ENCODE measurements around the gene SALL4.
"Not testable (repeated sequence)": the region's sequence is repeated elsewhere in the genome, so short reads cannot be mapped to it uniquely, and the experiment has no call there.

Gene SALL4

DNA sequence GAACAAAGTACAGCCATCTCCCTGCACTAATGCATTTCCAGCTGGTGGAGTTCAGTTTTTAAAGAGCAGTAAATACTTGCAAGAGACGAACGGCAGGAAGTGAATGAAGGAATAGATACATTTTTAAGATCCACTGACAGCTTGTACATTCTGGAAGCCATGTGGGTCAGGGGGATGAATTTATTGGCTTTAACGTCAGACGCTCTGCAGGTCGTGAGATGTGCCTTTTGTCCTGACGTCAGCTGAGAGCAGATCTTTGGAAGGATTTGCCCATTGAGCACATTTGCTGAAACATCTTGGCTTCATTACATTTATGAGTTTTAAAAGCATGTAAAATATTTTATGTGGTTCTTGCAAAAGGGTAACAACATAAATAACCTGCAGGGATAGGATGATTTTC, 29.5 kb upstream of the SALL4 start:
- TF ChIP-seq, protein P1, sequence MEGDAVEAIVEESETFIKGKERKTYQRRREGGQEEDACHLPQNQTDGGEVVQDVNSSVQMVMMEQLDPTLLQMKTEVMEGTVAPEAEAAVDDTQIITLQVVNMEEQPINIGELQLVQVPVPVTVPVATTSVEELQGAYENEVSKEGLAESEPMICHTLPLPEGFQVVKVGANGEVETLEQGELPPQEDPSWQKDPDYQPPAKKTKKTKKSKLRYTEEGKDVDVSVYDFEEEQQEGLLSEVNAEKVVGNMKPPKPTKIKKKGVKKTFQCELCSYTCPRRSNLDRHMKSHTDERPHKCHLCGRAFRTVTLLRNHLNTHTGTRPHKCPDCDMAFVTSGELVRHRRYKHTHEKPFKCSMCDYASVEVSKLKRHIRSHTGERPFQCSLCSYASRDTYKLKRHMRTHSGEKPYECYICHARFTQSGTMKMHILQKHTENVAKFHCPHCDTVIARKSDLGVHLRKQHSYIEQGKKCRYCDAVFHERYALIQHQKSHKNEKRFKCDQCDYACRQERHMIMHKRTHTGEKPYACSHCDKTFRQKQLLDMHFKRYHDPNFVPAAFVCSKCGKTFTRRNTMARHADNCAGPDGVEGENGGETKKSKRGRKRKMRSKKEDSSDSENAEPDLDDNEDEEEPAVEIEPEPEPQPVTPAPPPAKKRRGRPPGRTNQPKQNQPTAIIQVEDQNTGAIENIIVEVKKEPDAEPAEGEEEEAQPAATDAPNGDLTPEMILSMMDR (IDR thresholded peaks at IDR 0.05; ENCODE audit: extremely low read depth, missing control alignments): no peak
- DNase-seq (ENCODE audit: low spot score): no peak

DNA sequence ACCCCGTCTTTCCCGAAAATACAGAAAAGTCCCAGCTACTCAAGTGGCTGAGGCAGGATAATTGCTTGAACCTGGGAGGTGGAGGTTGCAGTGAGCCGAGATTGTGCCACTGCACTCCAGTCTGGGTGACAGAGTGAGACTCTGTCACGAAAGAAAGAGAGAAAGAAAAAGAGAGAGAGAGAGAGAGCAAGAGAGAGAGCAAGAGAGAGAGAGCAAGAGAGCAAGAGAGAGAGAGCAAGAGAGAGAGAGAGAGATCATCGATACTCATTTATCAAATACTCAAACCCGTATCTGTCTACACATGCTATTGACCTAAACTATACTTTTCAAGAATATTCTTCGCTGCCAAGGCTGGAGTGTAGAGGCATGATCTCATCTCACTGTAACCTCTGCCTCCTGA, 28.2 kb upstream of the SALL4 start:
- TF ChIP-seq, protein P1 (IDR thresholded peaks at IDR 0.05; ENCODE audit: extremely low read depth, missing control alignments): no peak
- no peak for DNase-seq (ENCODE audit: low spot score)

DNA sequence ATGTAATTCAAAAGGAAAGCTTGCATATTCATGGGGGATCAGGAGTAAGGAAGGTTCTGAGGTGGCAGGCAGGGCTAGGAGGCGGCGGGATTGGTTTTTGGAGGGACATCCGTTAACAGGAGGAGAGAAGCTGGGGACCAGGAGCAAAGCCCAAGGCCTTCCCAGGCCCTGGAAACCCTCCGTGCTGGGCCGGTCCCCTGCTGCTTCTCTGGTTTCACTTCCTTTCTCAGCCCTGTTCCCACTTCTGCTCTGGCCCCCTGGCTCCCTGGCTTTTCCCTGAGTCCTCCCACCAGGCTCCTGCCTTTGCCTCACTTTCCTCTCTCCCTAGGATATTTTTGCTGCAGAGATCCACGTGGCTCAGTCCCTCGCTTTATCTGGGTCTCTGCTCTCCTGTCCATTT, 26.4 kb upstream of the SALL4 start:
- TF ChIP-seq, protein P1 (IDR thresholded peaks at IDR 0.05; ENCODE audit: extremely low read depth, missing control alignments): no peak
- DNase-seq (ENCODE audit: low spot score): no peak

DNA sequence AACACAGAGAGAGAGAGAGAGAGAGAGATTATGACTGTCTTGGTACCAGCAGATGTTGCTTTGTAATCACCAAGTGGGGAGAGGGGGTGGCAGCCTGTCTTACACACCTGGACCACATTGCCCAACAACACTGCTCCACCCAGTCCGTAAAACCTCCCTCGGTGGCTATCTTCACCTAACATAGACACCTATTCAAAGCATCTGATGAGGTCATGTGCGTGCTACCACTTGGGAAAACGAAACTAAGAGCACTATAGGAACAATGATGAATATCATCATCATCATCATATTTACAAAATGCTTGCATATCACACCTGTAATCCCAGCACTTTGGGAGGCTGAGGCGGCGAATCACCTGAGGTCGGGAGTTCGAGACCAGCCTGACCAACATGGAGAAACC, 24.1 kb upstream of the SALL4 start:
- TF ChIP-seq, protein P1 (IDR thresholded peaks at IDR 0.05; ENCODE audit: extremely low read depth, missing control alignments): no peak
- DNase-seq (ENCODE audit: low spot score): no peak

DNA sequence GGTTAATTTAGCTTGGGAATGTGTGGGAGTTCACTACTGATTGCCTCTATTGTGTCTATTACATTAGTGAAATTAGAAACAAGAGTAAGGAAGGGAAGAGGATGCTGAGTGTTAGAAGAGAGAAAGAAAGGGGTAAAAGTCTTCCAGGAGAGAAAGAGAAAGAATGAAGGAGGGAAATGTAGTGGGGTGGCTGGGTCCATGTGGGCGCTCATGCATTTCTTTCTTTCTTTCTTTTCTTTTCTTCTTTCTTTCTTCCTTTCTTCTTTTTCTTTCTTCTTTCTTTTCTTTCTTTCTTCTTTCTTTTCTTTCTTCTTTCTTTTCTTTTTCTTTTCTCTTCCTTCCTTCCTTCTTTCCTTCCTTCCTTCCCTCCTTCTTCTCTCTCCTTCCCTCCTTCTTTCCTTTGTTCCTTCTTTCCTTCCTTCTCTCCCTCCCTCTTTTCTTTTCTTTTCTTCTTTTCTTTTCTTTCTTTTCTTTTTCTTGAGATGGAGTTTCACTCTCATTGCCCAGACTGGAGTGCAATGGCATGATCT, 16.2 kb upstream of the SALL4 start:
- TF ChIP-seq, protein P1 (IDR thresholded peaks at IDR 0.05; ENCODE audit: extremely low read depth, missing control alignments): no peak
- no peak for DNase-seq (ENCODE audit: low spot score)

DNA sequence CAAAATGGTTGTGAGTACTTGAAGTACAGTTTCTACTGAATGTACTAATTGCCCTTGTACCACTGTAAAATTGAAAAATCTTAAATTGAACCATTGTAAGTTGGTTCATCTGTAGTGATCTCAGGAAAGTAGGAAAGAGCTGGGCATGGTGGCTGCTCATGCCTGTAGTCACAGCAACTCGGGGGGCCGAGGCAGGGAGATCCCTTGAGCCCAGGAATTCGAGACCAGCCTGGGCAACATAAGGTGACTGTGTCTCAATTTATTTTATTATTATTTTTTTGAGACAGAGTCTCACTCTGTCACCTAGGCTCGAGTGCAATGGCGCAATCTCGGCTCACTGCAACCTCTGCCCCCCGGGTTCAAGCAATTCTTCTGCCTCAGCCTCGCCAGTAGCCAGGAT, 14.5 kb upstream of the SALL4 start:
- not testable (repeated sequence) for DNase-seq (ENCODE audit: low spot score)

DNA sequence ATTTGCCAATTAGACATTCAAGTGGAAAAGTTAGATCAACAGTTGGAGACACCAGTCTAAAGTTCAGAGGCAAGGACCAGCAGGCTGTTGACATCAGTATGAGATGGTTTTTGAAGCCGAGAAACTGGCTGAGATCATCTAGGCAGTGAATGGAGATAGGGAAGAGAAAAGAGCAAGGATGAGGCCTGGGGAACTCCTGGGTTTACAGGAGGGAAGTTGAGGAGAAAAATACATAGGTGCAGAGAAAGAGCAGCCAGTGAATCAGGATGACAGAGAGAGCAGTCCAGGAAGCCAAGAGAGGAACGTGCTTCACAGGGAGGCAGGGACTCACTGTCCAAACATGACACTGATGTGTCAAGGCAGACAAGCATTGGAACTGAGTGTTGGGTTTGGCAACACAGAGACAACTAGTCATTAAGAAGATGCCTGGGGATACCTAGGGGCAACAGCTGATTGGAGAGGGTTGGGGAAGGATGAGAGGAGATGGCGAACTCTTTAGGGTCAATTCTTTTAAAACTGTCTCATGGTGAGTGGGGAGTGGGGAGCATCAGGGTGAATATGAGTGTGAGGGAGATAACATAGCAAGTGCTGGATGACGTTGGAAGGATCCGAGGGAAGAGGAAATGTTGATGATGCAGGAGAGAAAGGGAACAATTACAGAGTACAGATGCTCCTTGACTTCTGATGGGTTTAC, 13.2 kb upstream of the SALL4 start:
- TF ChIP-seq, protein P1 (IDR thresholded peaks at IDR 0.05; ENCODE audit: extremely low read depth, missing control alignments): no peak
- DNase-seq (ENCODE audit: low spot score): no peak

DNA sequence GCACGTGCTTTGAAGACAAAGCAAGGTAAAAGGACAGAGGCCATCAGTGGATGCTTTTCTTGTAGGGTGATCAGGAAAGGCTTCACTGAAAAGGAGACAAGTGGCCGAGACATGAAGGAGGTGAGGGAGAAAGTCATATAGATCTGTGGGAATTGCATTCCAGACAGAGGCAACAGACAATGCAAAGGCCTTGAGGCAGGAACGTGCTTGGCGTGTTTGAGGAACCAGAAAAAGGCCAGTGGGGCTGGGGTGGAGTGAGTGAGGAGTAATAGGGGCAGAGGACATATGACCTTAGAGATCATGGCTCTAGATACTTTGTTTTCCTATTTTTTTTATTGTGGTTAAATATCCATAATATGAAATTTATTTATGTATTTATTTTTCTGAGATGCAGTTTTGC, 10.5 kb upstream of the SALL4 start:
- DNase-seq (ENCODE audit: low spot score): no peak
- TF ChIP-seq, protein P1 (IDR thresholded peaks at IDR 0.05; ENCODE audit: extremely low read depth, missing control alignments): no peak

Data from GM20000 (cell line).